ENCODE measurements around the gene AMPD2.

Gene AMPD2

DNA sequence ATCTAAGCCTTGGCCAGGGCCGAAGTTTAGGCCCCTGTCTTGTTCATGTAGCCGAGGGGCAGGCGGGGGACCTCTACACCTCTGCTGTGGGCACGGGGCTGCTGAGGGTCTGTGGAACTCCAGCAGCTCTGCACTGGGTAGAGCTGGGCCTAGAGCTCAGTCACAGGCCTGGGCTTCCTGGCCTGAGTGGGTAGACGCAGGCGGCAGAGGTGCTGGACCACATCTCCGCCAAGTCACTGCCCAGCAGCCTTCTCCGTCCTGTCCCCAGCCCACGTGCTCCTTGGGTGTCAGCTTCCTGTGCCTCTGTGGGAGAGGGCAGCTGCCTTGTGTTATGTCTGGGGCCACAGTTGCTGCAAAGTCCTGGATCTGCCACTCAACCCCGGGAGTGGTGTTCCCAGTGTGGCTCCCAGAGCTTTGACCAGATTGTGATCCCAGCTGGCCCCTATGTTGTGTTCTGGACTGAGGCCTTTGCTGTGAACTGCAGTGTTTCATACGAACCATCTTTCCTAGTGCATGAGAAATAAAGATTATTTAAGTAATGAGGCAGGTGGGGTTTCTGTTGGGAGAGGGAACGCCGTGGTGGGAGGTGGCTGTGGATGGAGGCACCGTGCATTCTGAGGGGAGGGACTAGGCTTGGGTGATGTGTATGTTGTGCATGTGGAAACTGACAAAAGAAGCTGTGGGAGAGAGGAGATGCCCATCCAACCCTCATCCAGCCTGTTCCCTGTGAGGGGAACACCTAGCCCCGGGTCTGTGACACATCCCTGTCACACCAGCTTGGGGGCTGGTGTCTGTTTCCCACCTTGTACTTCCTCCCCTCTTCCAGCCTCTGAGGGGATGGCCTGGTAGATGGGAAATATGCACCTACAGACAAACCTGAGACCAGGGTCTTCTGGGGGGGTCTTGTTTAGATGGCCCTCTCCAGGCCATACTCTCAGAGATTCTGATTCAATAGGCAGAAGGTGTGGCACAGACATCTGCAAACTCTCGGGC is 12.2 kb downstream of the AMPD2 start:
- DNase-seq, result no peak

DNA sequence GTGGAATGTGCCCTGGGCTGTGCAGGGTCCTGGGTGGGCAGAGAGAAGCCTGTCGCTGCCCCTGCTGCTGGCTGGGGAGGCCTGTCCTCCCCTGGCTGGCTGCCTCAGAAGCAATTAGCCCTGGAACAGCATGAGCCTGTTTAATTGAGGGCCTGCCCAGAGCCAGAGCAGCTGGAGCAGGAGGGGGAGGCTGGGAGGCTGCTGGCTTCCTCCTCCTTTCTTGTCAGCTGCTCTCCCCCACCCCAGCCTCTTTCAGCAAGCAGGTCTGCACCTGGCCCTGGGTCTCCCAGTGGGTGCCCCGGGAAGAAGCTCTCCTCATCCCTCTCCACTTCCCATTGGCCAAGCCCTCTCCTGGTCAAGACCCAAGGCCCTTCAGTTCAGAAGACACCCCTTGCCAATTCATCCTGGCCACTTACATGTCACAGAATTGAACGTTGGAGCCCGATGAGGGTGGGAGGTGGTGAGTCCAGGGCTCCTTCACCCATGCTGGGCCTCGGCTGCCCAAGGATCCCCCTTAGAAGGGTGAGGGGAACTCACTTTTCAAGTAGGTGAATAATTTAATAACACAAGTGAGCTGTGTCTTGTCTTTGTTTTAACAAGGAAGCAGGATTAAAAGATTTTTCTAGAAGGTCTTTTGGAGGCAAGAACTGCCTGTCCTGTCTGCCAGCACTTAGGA is 13.2 kb downstream of the AMPD2 start:
- no peak for DNase-seq

DNA sequence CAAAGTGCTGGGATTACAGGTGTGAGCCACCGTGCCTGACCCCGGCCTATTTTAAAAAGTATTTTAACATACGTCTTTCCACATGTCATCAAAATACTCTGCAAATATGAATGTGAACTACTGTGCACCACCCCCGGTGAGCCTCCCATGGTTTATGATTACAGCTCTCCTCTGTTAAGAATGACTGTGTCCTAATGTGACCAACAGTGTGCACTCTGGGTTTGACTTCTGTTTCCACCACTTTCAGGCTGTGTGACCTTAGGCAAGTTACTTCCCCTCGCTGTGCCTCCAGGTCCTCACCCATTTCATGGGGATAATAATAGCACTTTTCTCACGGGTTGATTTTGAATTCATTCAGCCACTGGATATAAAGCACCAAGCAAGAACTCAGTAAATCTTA is 14.7 kb downstream of the AMPD2 start:
- DNase-seq, result peak in 1 of 2 experiments; percentile 23

- DNase-seq, result peak in 1 of 2 experiments; percentile 26
Observed at GRCh38 chr1:109634771-109635750, 15.4 kb downstream of the AMPD2 start.

DNA sequence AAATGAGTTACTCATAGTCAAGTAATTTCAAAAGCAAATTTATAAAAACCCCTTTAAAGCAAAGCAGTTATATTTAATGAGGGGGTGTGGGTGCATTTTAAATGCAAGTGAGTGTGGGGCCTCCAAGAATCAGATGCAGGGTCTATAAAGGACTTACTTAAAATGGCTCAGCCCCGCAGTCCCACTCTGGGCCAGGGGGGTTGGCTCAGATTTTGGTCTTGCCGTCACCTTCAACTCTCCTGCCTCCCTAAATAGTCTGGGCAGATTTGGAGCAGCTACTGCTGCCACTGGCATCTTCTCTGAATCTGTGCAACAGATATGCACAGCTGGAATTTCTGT is 16.2 kb downstream of the AMPD2 start:
- no peak for DNase-seq

DNA sequence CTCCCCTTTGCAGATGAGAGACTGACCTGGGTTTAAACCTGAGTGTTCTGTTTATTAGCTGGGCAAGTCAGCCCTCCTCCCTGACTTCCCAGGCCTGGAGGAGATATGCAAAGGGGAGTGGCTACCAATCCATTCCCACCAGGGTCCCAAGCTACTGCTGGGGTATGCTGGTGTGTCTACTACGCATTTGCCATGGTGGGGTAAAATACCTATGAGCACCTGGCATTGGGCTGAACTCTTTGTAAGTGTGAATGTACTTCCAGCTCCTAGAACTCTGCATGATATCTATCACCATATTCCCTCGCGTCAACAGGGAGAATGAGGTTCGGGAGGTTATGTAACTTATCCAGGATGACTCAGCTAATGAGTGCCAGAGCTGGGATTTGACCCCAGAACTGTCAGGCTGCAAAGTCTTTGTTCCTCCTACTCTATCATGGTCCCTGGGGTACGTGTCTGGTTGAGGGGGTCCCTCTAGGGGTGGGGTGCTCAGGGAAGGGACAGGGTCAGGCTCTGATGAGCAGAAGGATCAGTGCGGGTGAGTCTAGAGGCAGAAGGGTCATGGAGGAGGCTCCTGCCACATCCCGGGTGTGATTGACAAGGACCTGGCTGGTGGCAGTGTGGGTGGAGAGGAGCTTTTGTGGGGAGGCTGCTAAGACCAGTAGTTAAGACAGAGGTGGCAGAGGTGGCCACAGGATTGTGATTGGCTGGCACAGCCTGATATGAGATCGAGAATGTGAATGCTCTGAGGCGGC is 16.7 kb downstream of the AMPD2 start:
- DNase-seq, result no peak

DNA sequence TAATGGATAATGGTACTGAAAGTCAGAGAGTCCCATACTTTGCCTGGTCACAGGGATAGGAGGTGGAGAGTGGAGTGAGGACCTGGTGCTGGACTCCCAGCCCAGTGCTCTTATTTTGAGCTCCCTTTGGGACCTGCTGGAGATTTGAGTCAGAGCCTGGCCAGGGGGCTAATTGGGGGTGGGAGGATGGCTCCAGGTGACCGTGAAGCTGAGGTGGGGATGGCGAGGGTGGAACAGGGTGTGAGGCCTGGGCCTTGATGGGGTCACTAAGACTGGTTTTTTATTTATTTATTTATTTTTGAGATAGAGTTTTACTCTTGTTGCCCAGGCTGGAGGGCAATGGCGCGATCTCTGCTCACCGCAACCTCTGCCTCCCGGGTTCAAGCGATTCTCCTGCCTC is 17.8 kb downstream of the AMPD2 start:
- DNase-seq, result no peak

GRCh38 chr1:109639063-109639840 is 19.6 kb downstream of the AMPD2 start:
- no peak for DNase-seq

DNA sequence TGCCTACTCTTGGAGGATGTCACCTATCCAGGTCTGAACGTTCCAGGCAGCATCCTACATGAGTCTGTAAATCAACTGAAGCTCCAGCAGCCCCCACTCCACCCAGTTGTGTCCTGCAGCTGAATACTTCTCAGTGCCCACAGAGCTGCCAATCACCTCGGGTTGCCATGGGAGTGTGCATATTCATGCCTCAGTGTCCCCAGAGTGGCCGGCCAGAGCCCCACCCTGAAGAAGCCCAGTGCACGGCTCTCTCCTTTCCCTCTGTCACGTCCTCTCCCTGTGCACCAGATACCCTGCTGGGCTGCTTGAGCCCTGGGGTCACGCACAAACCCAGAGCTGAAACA is 20.2 kb downstream of the AMPD2 start:
- no peak for DNase-seq

DNA sequence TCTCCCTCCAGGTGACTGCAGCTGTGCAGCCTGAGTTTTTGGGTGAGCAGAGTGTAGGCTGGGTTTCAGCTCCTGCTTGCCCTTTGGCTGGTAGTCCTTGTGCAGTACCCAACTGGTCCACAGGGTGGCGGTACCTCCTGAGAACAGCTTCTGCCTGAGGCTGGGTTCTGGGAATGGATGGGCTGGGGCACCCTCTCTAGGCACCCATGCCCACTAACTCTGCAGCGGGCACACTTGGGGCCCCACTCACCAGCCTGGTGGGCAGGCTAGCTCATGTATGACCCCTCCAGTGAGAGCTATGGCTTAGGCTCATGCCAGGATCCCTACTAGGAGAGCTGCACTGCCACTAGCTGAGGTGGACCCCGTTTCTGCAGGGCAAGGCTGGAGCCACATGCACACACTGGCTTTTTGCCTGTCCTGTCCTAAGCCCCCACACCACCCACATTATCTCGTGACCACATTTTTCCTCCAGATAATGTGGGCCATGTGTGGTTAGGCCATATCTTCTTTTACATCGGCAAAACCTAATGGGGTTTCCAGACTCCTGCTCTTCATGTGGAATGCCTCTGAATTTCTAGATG is 20.7 kb downstream of the AMPD2 start:
- peak; percentile 97 to 99 for DNase-seq

DNA sequence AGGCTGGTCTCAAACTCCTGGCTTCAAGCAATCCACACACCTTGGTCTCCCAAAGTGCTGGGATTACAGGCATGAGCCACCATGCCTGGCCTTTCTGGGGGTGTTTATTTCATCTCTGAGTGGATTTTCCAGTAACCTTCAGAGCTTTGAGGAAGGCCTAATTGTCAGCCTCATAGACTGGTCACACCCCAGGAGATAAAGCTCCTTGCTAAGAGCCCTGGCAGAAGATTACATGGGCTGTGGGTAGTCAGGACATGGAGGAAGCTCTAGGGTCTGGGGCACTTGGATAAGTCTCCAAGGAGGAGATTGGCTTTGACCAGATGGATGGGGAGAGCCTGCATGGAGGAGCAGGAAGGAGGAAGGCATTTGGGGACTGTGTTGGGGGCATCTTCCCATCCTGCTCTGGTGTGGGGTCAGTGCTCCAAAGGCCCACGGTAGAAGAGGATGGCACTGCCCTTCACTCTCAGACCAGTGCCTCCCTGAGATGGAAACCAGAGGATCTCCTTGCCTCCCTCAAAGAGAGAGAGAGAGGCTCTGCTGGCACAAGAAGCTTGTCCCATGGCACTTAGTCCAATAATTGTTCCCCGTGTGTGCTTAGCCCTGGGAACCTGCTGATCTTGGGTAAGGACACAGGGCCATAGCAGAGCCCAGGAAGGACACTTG is 21.6 kb downstream of the AMPD2 start:
- no peak for DNase-seq

DNA sequence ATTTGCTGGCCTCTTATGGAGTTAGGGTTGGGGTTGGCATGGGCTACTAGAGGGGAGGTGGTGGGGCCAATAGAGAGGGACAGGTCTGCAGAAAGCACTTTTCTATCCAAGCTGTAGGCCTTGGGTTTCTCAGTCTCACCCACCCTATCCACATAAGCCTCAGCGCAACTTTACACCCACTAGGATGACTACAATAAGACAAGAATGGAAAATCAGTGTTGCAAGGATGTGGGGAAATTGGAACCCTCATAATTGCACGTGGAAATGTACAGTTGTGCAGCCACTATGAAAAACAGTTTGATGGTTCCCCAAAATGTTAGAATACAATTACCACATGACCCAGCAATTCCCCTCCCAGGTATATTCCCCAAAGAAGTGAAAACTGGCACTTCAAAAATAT is 22.2 kb downstream of the AMPD2 start:
- DNase-seq, result no peak

DNA sequence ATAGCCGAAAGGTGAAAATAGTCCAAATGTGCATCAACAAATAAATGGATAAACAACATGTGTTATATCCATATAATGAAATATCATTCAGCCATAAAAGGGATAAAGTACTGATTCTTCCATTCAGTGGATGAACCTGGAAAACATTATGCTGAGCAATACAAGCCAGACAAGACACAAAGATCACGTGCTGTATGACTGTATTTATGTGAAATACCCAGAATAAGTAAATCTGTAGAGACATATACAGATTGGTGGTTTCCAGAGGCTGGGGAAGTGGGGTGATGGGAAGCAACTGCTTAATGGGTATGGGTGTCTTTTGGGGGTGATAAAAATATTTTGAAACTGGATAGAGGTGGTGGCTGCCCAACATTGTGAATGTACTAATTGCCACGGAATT is 23.0 kb downstream of the AMPD2 start:
- DNase-seq, result no peak

GRCh38 chr1:109643385-109644230 is 24.0 kb downstream of the AMPD2 start:
- peak; percentile 96 for DNase-seq

DNA sequence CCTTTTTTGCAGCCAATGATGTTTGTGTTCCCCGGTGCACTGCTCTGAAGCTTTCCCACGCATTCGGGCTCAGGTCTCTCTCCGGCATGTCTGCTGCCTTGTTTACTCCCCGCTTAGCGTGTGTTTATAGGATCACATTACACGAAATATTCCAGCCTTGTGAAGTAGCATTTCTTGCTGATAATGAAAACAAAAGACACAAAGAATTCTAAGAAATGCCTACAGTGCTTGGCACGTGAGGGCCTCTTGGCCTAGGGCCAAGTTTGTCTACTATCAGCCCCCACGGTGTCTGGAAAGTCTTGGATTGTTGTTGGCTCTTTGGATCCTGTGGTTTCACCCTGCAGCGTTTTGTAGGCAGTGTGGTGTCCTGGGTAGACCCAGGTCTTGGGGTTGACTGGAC is 25.0 kb downstream of the AMPD2 start:
- DNase-seq, result no peak

- DNase-seq, result no peak
Observed at GRCh38 chr1:109649491-109649914, 29.9 kb downstream of the AMPD2 start.

- DNase-seq, result no peak
Observed at GRCh38 chr1:109650609-109651008, 31.0 kb downstream of the AMPD2 start.

- no peak for DNase-seq
Observed at GRCh38 chr1:109652402-109652801, 32.8 kb downstream of the AMPD2 start.

GRCh38 chr1:109653306-109653705 is 33.7 kb downstream of the AMPD2 start:
- no peak for DNase-seq

DNA sequence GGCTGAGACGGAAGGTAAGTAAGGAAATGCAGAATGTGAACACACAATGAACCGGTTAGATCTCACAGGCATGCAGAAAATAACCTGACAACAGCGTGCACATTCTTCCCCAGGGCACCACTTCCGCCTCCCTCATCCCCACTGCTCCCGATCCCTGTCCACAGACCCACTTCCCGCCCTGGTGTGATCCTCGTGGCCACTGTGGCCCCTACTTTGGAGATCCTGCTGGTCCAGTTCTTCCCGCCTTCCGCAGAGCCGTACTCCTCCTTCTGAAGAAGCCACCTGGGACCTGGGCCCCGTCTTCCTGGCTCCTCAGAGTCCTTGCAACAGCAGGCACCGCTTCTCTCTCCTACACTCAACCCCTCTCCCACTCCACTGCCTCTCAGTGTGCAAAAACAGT is 34.9 kb downstream of the AMPD2 start:
- DNase-seq, result no peak

Data from activated T-cell treated with anti-CD3 and anti-CD28 coated beads, Interleukin-2, amount 50 U/mL, for 48 hours (primary cell).